ENCODE data around the gene MS4A15. TPM values are rescaled to one million over a fixed set of nuclear protein-coding genes. Genes with fewer than 3 reads are reported as not detected.
A peak's percentile ranks its signal among the peaks of the same experiment; 100 is the strongest.

Gene MS4A15
- polyA plus RNA-seq, 2 of the 4 experiments (the other 2 are of a cell fraction), result not detected

DNA sequence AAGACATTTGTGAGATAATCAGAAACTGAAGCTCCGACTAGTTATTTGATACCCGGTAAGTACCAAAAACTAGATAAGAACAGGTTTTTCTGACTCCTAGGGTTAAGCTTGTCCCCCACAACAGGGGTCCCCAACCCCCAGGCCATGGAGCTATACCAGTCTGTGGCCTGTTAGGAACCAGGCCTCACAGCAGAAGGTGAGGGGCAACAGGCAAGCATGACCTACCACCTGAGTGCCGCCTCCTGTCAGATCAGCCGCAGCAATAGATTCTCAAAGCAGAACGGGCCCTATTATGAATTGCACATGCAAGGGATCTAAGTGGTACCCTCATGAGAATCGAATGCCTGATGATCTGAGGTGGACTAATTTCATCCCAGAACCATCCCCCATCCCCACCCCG is 27.2 kb downstream of the MS4A15 start:
- TF ChIP-seq TP53 (CRISPR knock-in tag; IDR thresholded peaks at IDR 0.05), result no peak

GRCh38 chr11:60785136-60785535 is 28.5 kb downstream of the MS4A15 start, which contains the start of gene MS4A10:
Gene MS4A10 (plus strand): TSS chr11:60785333. CDS start chr11:60790336, 5,003 bp downstream.
- ChIA-PET CTCF (interaction anchor here (0.8 to 3.2 kb wide), 5 partner anchors 8 to 46 kb away, joined by 3 to 13 read pairs (median 4); no protein-coding TSS in a partner anchor), POLR2A (no interaction called here)
- no peak within 1 kb of the TSS for H3K4me2 ChIP-seq
- H3K4me1 ChIP-seq, result no peaks in the 10 kb centered on the region
- WGBS (ENCODE audit: missing lambda C conversion rate), result 42% methylated on average over 8 of the region's 9 CpGs
- FAIRE-seq (no peak), DNase-seq (ENCODE audit: low read depth in 1 of 2, low spot score in 1 of 2) (no peak), ATAC-seq (no peak)
- TF ChIP-seq MAX (IDR thresholded peaks at IDR 0.05), result no peak
- no peak for TF ChIP-seq HOXB5 (CRISPR knock-in tag; IDR thresholded peaks at IDR 0.05)
- TF ChIP-seq JUN (IDR thresholded peaks at IDR 0.05), result no peak
- TF ChIP-seq, protein P1, sequence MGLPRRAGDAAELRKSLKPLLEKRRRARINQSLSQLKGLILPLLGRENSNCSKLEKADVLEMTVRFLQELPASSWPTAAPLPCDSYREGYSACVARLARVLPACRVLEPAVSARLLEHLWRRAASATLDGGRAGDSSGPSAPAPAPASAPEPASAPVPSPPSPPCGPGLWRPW (IDR thresholded peaks at IDR 0.05), result no peak
- TF ChIP-seq GATA3 (IDR thresholded peaks at IDR 0.05; ENCODE audit: borderline replicate concordance), result no peak
- TF ChIP-seq, protein P2, sequence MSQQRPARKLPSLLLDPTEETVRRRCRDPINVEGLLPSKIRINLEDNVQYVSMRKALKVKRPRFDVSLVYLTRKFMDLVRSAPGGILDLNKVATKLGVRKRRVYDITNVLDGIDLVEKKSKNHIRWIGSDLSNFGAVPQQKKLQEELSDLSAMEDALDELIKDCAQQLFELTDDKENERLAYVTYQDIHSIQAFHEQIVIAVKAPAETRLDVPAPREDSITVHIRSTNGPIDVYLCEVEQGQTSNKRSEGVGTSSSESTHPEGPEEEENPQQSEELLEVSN (IDR thresholded peaks at IDR 0.05; ENCODE audit: borderline replicate concordance, low read depth), result no peak
- no peak for TF ChIP-seq HMGXB4 (CRISPR knock-in tag; IDR thresholded peaks at IDR 0.05; ENCODE audit: borderline replicate concordance)
- TF ChIP-seq, protein P3, sequence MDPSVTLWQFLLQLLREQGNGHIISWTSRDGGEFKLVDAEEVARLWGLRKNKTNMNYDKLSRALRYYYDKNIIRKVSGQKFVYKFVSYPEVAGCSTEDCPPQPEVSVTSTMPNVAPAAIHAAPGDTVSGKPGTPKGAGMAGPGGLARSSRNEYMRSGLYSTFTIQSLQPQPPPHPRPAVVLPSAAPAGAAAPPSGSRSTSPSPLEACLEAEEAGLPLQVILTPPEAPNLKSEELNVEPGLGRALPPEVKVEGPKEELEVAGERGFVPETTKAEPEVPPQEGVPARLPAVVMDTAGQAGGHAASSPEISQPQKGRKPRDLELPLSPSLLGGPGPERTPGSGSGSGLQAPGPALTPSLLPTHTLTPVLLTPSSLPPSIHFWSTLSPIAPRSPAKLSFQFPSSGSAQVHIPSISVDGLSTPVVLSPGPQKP (IDR thresholded peaks at IDR 0.05; ENCODE audit: low read depth, low read length), result no peak
- TF ChIP-seq CBX8 (IDR thresholded peaks at IDR 0.05), result no peak
- no peak for TF ChIP-seq JUNB (IDR thresholded peaks at IDR 0.05)
- TF ChIP-seq ZSCAN20 (CRISPR knock-in tag; IDR thresholded peaks at IDR 0.05), result no peak
- no peak for TF ChIP-seq ATOH8 (CRISPR knock-in tag; IDR thresholded peaks at IDR 0.05; ENCODE audit: low read depth)
- H3K9me3 ChIP-seq, result no peaks in the 10 kb centered on the region
- H3K4me3 ChIP-seq, result no peak within 1 kb of the TSS
- no peak within 1 kb of the TSS for H3K27ac ChIP-seq

More for the DNA sequence above, 27.2 kb downstream of the MS4A15 start:
- ChIA-PET POLR2A (no interaction called here), CTCF (interaction anchor here (0.7 to 3.2 kb wide), 4 partner anchors 8 to 47 kb away, joined by 3 to 13 read pairs (median 6); no protein-coding TSS in a partner anchor)
- ATAC-seq (no peak), DNase-seq (ENCODE audit: low read depth in 1 of 2, low spot score in 1 of 2) (no peak), FAIRE-seq (no peak)
- Histone ChIP-seq H3K4me3 (no peak overlapping the region), H3K27ac (no peak overlapping the region), H3K4me2 (no peak overlapping the region), H3K4me1 (no peaks in the 10 kb centered on the region), H3K9me3 (no peaks in the 10 kb centered on the region)
- 71% methylated on average over 7 of the region's 7 CpGs for WGBS (ENCODE audit: missing lambda C conversion rate)

GRCh38 chr11:60785806-60786361 is 29.2 kb downstream of the MS4A15 start:
- CTCF ChIA-PET, result interaction anchor here (0.8 to 3.2 kb wide), 5 partner anchors 9 to 45 kb away, joined by 3 to 13 read pairs (median 8); no protein-coding TSS in a partner anchor
- no peaks in the 10 kb centered on the region for H3K4me1 ChIP-seq
- WGBS (ENCODE audit: missing lambda C conversion rate), result 29% methylated on average over 8 of the region's 8 CpGs
- peak; percentile 43 to 48; a peak in 4 of 6 replicates for ATAC-seq
- no peak overlapping the region for H3K27ac ChIP-seq
- H3K4me2 ChIP-seq, result no peak overlapping the region
- TF ChIP-seq EP300 (IDR thresholded peaks at IDR 0.05) (no peak), TFCP2L1 (CRISPR knock-in tag; IDR thresholded peaks at IDR 0.05) (no peak), NPAS2 (CRISPR knock-in tag; IDR thresholded peaks at IDR 0.05; ENCODE audit: borderline replicate concordance) (no peak), RAD21 (conservative IDR thresholded peaks at IDR 0.05 in 1 of 2, IDR thresholded peaks at IDR 0.05 in 1 of 2) (no peak), HDAC2 (IDR thresholded peaks at IDR 0.05) (no peak), FOSL2 (IDR thresholded peaks at IDR 0.05) (no peak), FOSL2 (CRISPR knock-in tag; IDR thresholded peaks at IDR 0.05) (no peak), BCL3 (IDR thresholded peaks at IDR 0.05) (no peak), MYC (IDR thresholded peaks at IDR 0.05; ENCODE audit: borderline replicate concordance, low read length) (no peak), JUNB (IDR thresholded peaks at IDR 0.05) (no peak)
- TF ChIP-seq, protein P2 (IDR thresholded peaks at IDR 0.05; ENCODE audit: borderline replicate concordance, low read depth), result no peak
- no peak overlapping the region for H3K4me3 ChIP-seq
- no peak for FAIRE-seq
- POLR2A ChIA-PET, result interaction anchor here (0.8 kb wide), 1 partner anchor 8 kb away, joined by 3 read pairs; no protein-coding TSS in a partner anchor
- no peaks in the 10 kb centered on the region for H3K9me3 ChIP-seq
- DNase-seq (ENCODE audit: low read depth in 1 of 2, low spot score in 1 of 2), result no peak

All from A549 (cell line).